ENCODE results near the gene MKNK1.

DNA sequence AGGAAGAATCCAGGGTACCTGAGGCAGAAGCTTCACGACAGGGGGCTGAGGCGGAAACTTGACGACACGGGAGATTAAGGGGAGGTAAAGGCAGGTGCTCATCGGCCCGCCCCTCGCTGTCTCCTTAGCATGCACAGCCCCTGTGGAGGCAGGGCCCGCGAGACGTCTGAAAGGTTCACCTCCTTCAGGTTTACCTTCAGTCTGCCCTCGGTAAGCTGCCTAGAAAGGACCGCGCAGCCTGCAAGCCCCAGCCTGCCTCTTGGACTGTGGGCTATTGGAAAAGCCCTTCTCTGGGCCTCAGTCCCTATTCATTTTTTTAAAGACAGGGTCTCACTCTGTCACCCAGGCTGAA is 81.1 kb downstream of the MKNK1 start:
- TF ChIP-seq, protein P1, sequence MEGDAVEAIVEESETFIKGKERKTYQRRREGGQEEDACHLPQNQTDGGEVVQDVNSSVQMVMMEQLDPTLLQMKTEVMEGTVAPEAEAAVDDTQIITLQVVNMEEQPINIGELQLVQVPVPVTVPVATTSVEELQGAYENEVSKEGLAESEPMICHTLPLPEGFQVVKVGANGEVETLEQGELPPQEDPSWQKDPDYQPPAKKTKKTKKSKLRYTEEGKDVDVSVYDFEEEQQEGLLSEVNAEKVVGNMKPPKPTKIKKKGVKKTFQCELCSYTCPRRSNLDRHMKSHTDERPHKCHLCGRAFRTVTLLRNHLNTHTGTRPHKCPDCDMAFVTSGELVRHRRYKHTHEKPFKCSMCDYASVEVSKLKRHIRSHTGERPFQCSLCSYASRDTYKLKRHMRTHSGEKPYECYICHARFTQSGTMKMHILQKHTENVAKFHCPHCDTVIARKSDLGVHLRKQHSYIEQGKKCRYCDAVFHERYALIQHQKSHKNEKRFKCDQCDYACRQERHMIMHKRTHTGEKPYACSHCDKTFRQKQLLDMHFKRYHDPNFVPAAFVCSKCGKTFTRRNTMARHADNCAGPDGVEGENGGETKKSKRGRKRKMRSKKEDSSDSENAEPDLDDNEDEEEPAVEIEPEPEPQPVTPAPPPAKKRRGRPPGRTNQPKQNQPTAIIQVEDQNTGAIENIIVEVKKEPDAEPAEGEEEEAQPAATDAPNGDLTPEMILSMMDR (IDR thresholded peaks at IDR 0.05; ENCODE audit: poor library complexity) = no peak
- TF ChIP-seq EZH2 (IDR thresholded peaks at IDR 0.05; ENCODE audit: borderline replicate concordance) = no peak
- TF ChIP-seq EZH2phosphoT487 (IDR thresholded peaks at IDR 0.05; ENCODE audit: low read depth, severe bottlenecking, unreplicated experiment) = no peak
